DND-41 (cell line): ENCODE measurements around the gene CCDC6.

Experiments
- EZH2 ChIP-seq: IDR thresholded peaks from 3 replicates; pipeline ENCODE4 v1.6.1; 2012; ENCODE audit warnings: borderline replicate concordance, low read depth, mild to moderate bottlenecking, moderate library complexity, low read length, inconsistent platforms; ENCODE audit not compliant: severe bottlenecking
- TF ChIP-seq, protein P1 (sequence below): IDR thresholded peaks from 2 replicates; pipeline ENCODE4 v1.5.1; 2012; ENCODE audit warnings: borderline replicate concordance, low read length, moderate library complexity, mild to moderate bottlenecking; ENCODE audit not compliant: poor library complexity, severe bottlenecking; ENCODE audit errors: extremely low read depth

DNA sequence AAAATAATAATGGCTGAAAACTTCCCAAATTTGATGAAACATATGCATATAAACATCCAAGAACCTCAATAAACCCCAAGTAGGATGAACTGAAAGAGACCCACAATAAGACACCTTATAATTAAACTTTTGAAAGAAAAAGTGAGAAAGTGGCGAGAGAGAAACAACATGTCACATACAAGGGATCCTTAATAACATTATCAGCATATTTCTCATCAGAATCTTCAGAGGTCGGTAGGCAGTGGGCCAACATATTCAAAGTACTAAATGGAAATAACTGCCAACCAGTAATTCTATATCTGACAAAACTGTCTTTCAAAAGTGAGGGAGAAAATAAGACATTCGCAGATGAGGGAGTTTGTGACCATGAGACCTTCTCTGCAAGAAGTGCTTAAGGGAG lies 16.6 kb upstream of the CCDC6 start:
- TF ChIP-seq, protein P1, sequence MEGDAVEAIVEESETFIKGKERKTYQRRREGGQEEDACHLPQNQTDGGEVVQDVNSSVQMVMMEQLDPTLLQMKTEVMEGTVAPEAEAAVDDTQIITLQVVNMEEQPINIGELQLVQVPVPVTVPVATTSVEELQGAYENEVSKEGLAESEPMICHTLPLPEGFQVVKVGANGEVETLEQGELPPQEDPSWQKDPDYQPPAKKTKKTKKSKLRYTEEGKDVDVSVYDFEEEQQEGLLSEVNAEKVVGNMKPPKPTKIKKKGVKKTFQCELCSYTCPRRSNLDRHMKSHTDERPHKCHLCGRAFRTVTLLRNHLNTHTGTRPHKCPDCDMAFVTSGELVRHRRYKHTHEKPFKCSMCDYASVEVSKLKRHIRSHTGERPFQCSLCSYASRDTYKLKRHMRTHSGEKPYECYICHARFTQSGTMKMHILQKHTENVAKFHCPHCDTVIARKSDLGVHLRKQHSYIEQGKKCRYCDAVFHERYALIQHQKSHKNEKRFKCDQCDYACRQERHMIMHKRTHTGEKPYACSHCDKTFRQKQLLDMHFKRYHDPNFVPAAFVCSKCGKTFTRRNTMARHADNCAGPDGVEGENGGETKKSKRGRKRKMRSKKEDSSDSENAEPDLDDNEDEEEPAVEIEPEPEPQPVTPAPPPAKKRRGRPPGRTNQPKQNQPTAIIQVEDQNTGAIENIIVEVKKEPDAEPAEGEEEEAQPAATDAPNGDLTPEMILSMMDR, result no peak
- no peak for TF ChIP-seq EZH2
